Epithelial cell of alveolus of lung (primary cell): Measurements from ENCODE around the gene MAST1. TPM values are rescaled to one million over a fixed set of nuclear protein-coding genes. Genes with fewer than 3 reads are reported as not detected.

ENCODE experiments used
- total RNA-seq: library from RNA; depleted of rRNA; stranded (reverse); fragments of >200 nt; gene quantifications from 2 replicates; pipeline ENCODE4 v1.2.1, GENCODE V29; 2015

Gene MAST1
- total RNA-seq = under 0.01 and 0.88 TPM in 2 replicates

DNA sequence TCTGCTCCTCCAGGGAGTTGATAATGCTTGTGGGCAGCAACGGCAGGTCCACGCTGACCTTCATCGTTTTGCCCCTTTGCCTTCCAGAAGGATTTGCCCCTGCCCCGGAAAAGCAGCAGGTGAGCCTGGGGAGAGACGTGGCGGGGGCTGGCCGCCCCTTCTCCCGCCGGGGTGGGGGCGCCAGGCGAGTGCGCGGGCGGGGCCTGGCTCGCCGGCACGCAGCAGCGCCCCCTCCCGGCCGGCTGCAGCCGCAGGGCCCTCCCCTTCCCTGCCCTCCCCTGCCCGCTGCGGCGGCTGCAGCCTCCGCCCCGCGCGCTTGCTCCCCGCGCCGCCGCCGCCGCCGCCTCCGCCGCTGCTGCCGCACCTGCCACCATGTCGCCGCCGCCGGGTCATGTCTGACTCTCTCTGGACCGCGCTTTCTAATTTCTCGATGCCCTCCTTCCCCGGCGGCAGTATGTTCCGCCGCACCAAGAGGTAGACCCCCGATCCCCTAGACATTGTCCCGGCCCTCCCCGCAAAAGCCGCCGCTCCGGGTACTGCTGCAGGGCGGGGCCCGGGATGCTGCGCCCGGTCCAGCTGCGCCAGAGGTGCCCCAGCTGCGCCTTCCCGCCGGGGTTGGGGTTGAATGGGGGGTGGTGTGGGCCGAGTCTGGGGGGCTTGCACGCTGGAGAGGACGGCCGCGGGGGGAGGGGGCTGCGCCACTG is at the start of gene MAST1:
Gene MAST1, plus strand, starts transcription at position 334 of the 704 bp plus-strand sequence. Its CDS starts 58 bp downstream, at position 392.

DNA sequence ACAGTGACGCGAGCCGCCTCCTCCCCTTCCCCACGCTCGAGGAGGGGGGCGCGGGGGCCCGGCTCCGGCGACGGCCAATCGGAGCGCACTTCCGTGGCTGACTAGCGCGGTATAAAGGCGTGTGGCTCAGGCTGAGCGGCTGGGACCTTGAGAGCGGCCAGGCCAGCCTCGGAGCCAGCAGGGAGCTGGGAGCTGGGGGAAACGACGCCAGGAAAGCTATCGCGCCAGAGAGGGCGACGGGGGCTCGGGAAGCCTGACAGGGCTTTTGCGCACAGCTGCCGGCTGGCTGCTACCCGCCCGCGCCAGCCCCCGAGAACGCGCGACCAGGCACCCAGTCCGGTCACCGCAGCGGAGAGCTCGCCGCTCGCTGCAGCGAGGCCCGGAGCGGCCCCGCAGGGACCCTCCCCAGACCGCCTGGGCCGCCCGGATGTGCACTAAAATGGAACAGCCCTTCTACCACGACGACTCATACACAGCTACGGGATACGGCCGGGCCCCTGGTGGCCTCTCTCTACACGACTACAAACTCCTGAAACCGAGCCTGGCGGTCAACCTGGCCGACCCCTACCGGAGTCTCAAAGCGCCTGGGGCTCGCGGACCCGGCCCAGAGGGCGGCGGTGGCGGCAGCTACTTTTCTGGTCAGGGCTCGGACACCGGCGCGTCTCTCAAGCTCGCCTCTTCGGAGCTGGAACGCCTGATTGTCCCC is 46.8 kb upstream of the MAST1 start, which contains the start of gene JUNB:
Gene JUNB, plus strand, starts transcription at position 142 of the 706 bp plus-strand sequence. Its CDS starts 286 bp downstream, at position 428.

DNA sequence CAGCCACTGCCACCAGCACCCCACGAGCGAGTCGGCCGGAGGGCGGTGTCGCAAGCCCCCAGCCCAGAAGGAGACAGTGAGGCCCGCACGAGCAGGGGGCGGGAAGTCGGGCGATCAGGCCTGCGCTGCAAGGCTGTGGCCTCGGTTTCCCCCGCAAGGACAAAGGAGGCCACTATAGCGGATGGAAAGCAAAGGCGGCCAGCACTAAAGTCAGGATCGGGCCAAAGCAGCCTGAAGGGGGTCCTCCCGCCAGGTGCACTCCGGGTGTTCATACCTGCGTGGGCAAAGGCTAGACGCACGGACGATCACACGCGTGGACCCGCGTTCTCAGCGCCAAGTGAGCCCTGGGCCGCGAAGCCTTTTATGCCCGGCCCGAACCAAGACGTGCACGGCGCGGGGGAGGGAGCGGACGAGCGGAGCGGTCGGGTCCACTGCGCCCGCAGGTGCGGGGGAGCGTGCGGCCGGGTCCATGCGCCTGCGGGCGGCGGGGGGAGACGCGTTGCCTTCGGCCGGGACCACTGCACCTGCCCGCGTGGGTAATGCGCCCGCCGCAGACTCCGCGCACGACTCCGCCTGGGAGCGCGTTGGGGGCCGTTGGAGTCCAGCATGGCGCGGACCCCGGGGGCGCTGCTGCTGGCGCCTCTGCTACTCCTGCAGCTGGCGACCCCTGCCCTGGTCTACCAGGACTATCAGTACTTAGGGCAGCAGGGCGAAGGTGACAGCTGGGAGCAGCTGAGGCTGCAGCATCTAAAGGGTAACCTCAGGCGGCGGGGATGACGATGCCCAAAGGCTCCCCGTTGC is 36.6 kb upstream of the MAST1 start, which contains the start of the genes PRDX2 and THSD8:
Gene PRDX2, minus strand, starts transcription at position 335 of the 801 bp plus-strand sequence. CDS start 539 bp downstream, outside the sequence.
Gene THSD8, plus strand, starts transcription at position 604 of the 801 bp plus-strand sequence. Its CDS starts 3 bp downstream, at position 607.

DNA sequence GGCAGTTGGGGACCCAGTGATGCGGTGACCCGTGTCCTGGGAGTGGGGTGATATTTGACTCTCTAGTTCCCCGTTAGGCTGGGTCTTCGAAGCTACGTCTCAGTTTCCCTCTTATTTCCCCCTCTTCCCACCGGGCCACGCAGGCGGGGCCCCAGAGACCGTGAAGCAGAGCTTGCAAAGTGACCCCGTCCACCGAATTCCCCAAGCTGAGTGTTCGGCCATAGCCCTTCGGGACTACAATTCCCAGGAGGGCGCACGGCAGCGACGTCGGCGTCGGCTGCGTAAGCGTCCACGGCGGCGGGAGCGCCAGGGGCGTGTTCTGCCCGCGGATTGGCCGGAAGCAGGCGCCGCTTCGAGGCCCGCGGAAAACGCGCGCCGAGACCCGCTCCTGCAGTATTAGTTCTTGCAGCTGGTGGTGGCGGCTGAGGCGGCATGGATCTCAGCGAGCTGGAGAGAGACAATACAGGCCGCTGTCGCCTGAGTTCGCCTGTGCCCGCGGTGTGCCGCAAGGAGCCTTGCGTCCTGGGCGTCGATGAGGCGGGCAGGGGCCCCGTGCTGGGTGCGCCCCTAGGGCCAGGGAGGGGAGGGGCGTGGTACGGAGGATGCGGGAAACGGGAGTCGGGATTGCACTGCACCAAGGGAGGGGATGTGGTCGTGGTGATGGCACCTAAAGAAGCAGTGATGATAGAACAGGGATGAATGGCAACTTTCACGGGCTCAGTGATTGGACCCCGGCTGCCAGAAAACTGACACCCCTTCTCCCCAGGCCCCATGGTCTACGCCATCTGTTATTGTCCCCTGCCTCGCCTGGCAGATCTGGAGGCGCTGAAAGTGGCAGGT is 31.9 kb upstream of the MAST1 start, which contains the start of gene RNASEH2A:
Gene RNASEH2A, plus strand, starts transcription at position 343 of the 840 bp plus-strand sequence. Its CDS starts 90 bp downstream, at position 433.

DNA sequence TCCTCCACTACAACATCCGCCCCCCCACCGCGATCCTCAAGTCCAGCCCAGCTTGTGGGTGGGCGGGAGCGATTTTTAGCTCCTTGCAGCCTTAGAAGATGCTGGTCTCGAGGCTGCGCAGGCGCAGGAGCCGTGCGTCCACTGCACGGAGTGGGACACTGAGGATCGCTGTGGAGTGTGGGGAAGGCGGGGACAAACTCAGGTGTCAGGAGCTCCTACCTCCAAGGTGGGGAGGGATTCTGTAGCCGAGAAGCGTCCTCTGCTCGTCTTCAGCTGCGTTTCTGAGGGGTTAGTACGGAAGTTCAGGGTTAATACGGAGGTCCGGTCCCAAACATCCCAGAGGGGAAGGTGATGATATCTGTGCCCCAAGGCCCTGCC is 3.8 kb upstream of the MAST1 start, which contains the start of gene RTBDN:
Gene RTBDN, minus strand, starts transcription at position 14 of the 378 bp plus-strand sequence. CDS start 4,600 bp downstream, outside the sequence.

DNA sequence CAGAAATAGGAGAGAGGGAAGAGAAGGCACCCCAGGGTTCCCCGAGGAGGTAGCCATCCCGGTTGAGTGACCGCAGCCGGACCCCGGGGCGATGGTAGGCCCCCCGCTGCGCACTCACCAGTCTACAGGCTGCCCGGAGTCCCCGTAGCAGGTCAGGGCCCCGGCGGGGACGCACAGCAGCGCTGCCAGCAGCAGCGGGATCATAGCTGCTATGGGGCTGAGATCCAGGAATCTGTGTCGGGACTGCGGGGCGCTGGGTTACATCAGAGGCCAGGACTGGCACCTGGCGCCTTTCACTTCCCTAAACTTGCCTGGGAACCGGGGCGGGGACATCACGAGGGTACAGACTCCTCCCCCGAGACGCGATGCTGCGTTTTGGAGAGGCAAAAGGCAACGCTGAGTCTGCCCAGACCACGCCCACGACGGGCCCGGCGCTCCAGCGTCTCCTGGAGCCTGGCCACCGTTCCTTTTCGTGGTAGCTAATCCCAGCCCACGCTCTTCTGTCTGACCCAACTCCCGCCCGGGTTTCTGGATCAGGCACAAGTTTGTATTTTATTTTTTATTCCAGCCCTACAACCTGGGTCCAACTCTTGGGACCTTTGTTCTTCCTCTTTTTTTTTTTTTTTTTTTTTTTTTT is 43.0 kb downstream of the MAST1 start, which contains the start of gene DNASE2:
Gene DNASE2, minus strand, starts transcription at position 278 of the 637 bp plus-strand sequence. Its CDS starts 74 bp downstream, at position 204.

DNA sequence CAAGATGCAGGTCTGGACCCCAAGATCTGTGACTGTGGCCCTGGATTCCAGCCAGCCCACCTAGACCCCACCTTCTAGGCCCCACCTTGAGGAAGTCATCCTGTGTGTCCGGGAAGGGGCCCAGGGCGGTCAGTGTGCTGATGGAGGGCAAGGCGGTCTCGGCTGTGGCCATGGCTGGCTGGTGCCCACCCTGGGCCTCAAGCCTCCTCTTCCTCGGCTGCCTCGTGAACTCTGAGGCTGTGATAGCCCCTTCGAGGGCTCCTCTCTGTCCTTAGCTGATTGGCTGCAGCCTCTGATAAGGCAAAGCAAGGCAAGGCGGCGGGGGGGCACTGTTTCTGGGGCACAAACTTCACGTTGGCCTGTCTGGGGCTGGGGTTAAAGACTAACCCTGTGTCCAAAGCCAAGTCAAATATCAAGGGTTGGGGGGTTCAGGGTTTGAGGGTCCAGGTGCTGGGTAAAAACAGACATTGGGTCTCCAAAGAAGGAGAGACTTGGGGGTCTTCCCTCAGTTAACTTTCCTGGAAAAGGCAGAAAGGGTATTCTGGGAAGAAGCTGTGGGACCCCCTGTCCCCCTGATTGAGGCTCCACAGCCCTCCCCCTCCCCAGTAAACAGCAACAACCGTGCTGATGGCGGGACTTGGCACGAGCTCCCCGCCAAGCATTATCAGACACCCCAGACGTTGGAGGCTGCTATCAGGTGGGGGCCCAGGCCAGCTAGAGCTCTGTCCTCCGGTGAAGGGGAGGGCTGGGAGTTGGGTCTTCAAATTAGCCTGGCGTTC is 48.8 kb downstream of the MAST1 start, which contains the start of gene KLF1:
Gene KLF1, minus strand, starts transcription at position 233 of the 779 bp plus-strand sequence. Its CDS starts 61 bp downstream, at position 172.

DNA sequence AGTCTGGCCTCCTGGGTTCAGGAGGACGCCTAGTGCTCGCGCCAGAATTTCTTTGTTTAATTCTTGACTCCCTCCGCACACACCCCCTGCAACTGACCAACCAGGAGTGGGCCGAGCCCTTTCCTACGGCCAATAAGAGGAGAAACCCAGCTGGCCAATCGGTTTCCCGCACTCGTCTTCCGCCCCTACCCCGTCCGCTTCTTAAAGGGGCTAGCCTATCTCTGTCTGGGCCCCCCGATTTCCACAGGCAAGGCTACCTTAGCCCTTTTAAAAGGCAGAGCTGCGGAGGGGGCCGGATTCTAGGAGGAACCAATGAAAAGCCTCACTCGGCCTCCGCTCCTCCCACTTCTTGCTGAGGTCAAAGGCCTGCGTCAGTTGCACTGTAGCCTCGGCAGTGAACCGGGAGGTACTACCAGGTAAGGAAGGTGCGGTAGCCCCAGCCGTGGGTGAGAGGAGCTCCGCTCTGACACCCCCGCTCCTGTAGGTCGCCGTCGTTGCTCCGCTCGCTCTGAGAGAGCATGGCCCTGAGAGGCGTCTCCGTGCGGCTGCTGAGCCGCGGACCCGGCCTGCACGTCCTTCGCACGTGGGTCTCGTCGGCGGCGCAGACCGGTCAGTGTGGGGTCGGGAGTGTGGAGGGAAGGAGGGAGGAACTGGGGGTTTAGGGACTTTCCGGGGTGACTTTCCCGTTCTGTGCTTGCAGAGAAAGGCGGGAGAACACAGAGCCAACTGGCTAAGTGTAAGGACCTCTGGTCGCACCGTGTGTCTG is 52.7 kb downstream of the MAST1 start, which contains the start of gene GCDH:
Gene GCDH, plus strand, starts transcription at position 374 of the 766 bp plus-strand sequence. Its CDS starts 145 bp downstream, at position 519.

Other genes starting within 250 kb of the MAST1 start
- gene ZNF490, start 227.7 kb upstream of the MAST1 start, total RNA-seq = 4.1 and 15.3 TPM in 2 replicates
- 6.5 and 15.3 TPM in 2 replicates for gene ZNF791, start 227.6 kb upstream of the MAST1 start, total RNA-seq
- gene MAN2B1, start 171.8 kb upstream of the MAST1 start, total RNA-seq = 44.5 and 81.8 TPM in 2 replicates
- 8.0 and 12.1 TPM in 2 replicates for gene WDR83, start 171.7 kb upstream of the MAST1 start, total RNA-seq
- gene DHPS, start 156.6 kb upstream of the MAST1 start, total RNA-seq = 62.4 and 124 TPM in 2 replicates
- not detected in 2 replicates for gene GNG14, start 150.5 kb upstream of the MAST1 start, total RNA-seq
- 8.8 and 11.5 TPM in 2 replicates for gene FBXW9, start 141.9 kb upstream of the MAST1 start, total RNA-seq
- gene TNPO2, start 114.6 kb upstream of the MAST1 start, total RNA-seq = 34.3 and 47.7 TPM in 2 replicates
- gene TRIR, start 103.8 kb upstream of the MAST1 start, total RNA-seq = 353 and 355 TPM in 2 replicates
- gene GET3, start 101.0 kb upstream of the MAST1 start, total RNA-seq = 61.8 and 80.8 TPM in 2 replicates
- 1.8 TPM in 1 of 2 replicates, not detected in the other for gene BEST2, start 86.7 kb upstream of the MAST1 start, total RNA-seq
- 8.8 and 19.0 TPM in 2 replicates for gene HOOK2, start 63.0 kb upstream of the MAST1 start, total RNA-seq
- gene JUNB, start 47.0 kb upstream of the MAST1 start, total RNA-seq = 398 and 481 TPM in 2 replicates
- gene PRDX2, start 36.7 kb upstream of the MAST1 start, total RNA-seq = 454 and 460 TPM in 2 replicates
- not detected in 2 replicates for gene THSD8, start 36.4 kb upstream of the MAST1 start, total RNA-seq
- 13.5 and 45.0 TPM in 2 replicates for gene RNASEH2A, start 31.9 kb upstream of the MAST1 start, total RNA-seq
- not detected in 2 replicates for gene RTBDN, start 3.9 kb upstream of the MAST1 start, total RNA-seq
- 26.4 and 55.3 TPM in 2 replicates for gene DNASE2, start 42.9 kb downstream of the MAST1 start, total RNA-seq
- gene KLF1, start 48.7 kb downstream of the MAST1 start, total RNA-seq = not detected in 2 replicates
- 22.6 and 40.1 TPM in 2 replicates for gene GCDH, start 52.6 kb downstream of the MAST1 start, total RNA-seq
- 0.56 TPM in 1 of 2 replicates, not detected in the other for gene SYCE2, start 80.8 kb downstream of the MAST1 start, total RNA-seq
- gene FARSA, start 95.2 kb downstream of the MAST1 start, total RNA-seq = 60.8 and 78.4 TPM in 2 replicates
- gene CALR, start 100.1 kb downstream of the MAST1 start, total RNA-seq = 932 and 1,873 TPM in 2 replicates
- 107 and 111 TPM in 2 replicates for gene RAD23A, start 107.3 kb downstream of the MAST1 start, total RNA-seq
- 54.9 and 63.6 TPM in 2 replicates for gene GADD45GIP1, start 118.7 kb downstream of the MAST1 start, total RNA-seq
- gene DAND5, start 131.1 kb downstream of the MAST1 start, total RNA-seq = not detected in 2 replicates
- 33.9 and 97.1 TPM in 2 replicates for gene NFIX, start 157.0 kb downstream of the MAST1 start, total RNA-seq